ENCODE measurements around the gene CASQ2. TPM values are rescaled to one million over a fixed set of nuclear protein-coding genes. Genes with fewer than 3 reads are reported as not detected.

CASQ2 gene
- total and polyA plus RNA-seq, 2 experiments from 2014 or later: not detected

DNA sequence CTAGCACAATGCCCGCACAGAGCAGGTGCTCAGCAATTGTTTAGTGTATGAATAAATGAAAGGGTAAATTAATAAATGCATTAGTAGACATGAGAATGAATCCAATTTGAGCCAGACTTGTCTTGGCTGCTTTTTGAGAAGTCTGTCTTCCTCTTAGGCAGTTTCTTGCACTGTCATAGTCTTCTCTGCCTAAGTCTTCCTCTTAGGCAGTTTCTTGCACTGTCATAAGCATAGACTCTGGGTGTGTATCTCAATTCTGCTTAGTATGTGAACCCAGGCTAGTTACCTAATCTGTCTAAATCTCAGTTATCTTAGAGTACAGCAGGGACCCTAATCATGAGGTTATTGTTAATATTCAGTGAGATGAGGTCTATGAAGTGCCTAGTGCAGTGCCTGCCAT lies 45.2 kb upstream of the CASQ2 start:
- Histone ChIP-seq H3K27me3 (no peaks in the 10 kb centered on the region), H3K36me3 (replicated peaks; ENCODE audit: insufficient read depth, low read depth) (no peaks in the 10 kb centered on the region), H3K79me2 (no peaks in the 10 kb centered on the region), H3K9me2 (replicated peaks; ENCODE audit: insufficient read depth) (no peaks in the 10 kb centered on the region), H3K9me3 (ENCODE audit: low read depth) (no peaks in the 10 kb centered on the region), H3K4me1 (ENCODE audit: insufficient read depth) (peaks cover 14% of the 10 kb centered on the region), H3K4me2 (no peak overlapping the region), H3K27ac (no peak overlapping the region), H3K4me3 (no peak overlapping the region), H2AFZ (no peak overlapping the region), H4K20me1 (ENCODE audit: insufficient read depth, poor library complexity, severe bottlenecking) (no peaks in the 10 kb centered on the region)
- DNase-seq (ENCODE audit: low spot score): no peak
- 96% methylated on average over 1 of the region's 1 CpG for WGBS (ENCODE audit: low lambda C conversion rate, missing lambda C conversion rate)
- no peak for TF ChIP-seq EZH2phosphoT487 (IDR thresholded peaks at IDR 0.05; ENCODE audit: low read depth, severe bottlenecking, unreplicated experiment)
- TF ChIP-seq, protein P1, sequence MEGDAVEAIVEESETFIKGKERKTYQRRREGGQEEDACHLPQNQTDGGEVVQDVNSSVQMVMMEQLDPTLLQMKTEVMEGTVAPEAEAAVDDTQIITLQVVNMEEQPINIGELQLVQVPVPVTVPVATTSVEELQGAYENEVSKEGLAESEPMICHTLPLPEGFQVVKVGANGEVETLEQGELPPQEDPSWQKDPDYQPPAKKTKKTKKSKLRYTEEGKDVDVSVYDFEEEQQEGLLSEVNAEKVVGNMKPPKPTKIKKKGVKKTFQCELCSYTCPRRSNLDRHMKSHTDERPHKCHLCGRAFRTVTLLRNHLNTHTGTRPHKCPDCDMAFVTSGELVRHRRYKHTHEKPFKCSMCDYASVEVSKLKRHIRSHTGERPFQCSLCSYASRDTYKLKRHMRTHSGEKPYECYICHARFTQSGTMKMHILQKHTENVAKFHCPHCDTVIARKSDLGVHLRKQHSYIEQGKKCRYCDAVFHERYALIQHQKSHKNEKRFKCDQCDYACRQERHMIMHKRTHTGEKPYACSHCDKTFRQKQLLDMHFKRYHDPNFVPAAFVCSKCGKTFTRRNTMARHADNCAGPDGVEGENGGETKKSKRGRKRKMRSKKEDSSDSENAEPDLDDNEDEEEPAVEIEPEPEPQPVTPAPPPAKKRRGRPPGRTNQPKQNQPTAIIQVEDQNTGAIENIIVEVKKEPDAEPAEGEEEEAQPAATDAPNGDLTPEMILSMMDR (IDR thresholded peaks at IDR 0.05; ENCODE audit: poor library complexity): no peak
- no peak for TF ChIP-seq EZH2 (IDR thresholded peaks at IDR 0.05; ENCODE audit: borderline replicate concordance)

DNA sequence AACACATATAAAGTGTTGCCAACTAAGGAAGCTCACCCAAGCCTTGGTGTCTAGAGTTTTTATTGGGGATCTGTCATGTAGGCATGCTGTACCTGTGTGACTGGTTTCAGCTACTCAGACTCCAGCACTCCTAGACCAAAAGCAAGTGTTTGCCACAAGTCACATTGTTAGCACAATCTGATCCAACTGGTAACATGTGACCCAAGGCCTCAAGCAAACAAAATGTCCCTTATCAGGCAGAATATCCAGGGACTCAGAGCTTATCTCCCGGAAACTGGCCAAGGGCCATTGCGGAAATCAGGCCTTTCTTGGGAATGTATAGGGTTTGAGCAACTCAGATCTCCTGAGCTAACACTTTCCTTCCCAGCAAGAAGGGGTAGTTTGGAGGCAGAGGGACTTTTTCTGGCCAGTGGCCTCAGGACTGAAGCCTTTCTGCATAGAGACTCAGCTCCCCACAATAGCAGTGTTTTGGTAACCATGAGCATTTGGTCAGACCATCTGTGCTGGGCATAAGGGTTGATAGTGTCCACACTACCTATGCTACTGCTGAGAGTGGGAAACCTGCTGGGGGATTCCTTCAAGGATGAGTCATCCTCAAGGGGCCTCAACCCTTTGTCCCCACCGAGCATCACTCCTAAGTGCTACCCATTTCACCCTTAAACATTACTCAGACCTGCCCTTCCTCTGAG lies 42.8 kb upstream of the CASQ2 start:
- Histone ChIP-seq H3K4me1 (ENCODE audit: insufficient read depth) (peaks cover 14% of the 10 kb centered on the region), H3K79me2 (no peaks in the 10 kb centered on the region), H3K9me2 (replicated peaks; ENCODE audit: insufficient read depth) (no peaks in the 10 kb centered on the region), H4K20me1 (ENCODE audit: insufficient read depth, poor library complexity, severe bottlenecking) (no peaks in the 10 kb centered on the region), H3K4me3 (no peak overlapping the region), H3K36me3 (replicated peaks; ENCODE audit: insufficient read depth, low read depth) (no peaks in the 10 kb centered on the region), H3K9me3 (ENCODE audit: low read depth) (no peaks in the 10 kb centered on the region), H3K27ac (peak overlapping the region; percentile 81), H3K27me3 (no peaks in the 10 kb centered on the region), H3K4me2 (peak overlapping the region; percentile 25), H2AFZ (no peak overlapping the region)
- TF ChIP-seq EZH2phosphoT487 (IDR thresholded peaks at IDR 0.05; ENCODE audit: low read depth, severe bottlenecking, unreplicated experiment) (no peak), EZH2 (IDR thresholded peaks at IDR 0.05; ENCODE audit: borderline replicate concordance) (no peak)
- TF ChIP-seq, protein P1 (IDR thresholded peaks at IDR 0.05; ENCODE audit: poor library complexity): no peak
- DNase-seq (ENCODE audit: low spot score): peak; percentile 54
- 17% methylated on average over 3 of the region's 3 CpGs for whole genome bisulfite sequencing (ENCODE audit: low lambda C conversion rate, missing lambda C conversion rate)

DNA sequence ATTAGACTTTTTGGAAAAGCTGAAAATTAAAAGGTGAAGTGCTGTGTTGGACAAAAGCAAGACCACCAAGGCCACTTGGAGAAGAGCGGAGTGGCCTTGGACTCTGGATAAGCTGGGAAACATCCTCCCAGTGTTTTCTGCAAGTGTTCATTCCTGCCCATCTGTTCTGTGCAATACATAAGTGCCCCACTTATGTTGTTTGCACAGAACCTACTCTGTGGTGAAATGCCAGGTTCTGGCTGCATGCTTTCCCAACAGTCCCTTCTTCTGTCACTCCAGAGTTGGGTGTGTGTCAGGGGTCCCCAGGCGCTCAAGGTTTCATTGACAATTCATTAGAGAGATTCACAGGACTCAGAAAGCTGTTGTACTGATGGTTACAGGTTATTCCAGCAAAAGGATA lies 42.1 kb upstream of the CASQ2 start:
- WGBS (ENCODE audit: low lambda C conversion rate, missing lambda C conversion rate): 94% methylated on average over 2 of the region's 2 CpGs

More for the DNA sequence above, 42.1 kb upstream of the CASQ2 start:
- no peaks in the 10 kb centered on the region for H3K36me3 ChIP-seq (replicated peaks; ENCODE audit: insufficient read depth, low read depth)
- DNase-seq (ENCODE audit: low spot score): no peak
- no peak overlapping the region for H2AFZ ChIP-seq
- H3K4me1 ChIP-seq (ENCODE audit: insufficient read depth): peaks cover 14% of the 10 kb centered on the region
- no peaks in the 10 kb centered on the region for H4K20me1 ChIP-seq (ENCODE audit: insufficient read depth, poor library complexity, severe bottlenecking)
- peak overlapping the region; percentile 25 for H3K4me2 ChIP-seq
- no peaks in the 10 kb centered on the region for H3K79me2 ChIP-seq
- no peaks in the 10 kb centered on the region for H3K9me3 ChIP-seq (ENCODE audit: low read depth)
- no peak overlapping the region for H3K4me3 ChIP-seq
- TF ChIP-seq EZH2phosphoT487 (IDR thresholded peaks at IDR 0.05; ENCODE audit: low read depth, severe bottlenecking, unreplicated experiment): no peak
- no peak for TF ChIP-seq EZH2 (IDR thresholded peaks at IDR 0.05; ENCODE audit: borderline replicate concordance)
- TF ChIP-seq, protein P1 (IDR thresholded peaks at IDR 0.05; ENCODE audit: poor library complexity): no peak
- H3K9me2 ChIP-seq (replicated peaks; ENCODE audit: insufficient read depth): no peaks in the 10 kb centered on the region
- H3K27ac ChIP-seq: peak overlapping the region; percentile 81
- no peaks in the 10 kb centered on the region for H3K27me3 ChIP-seq

Measured in hepatocyte (in vitro differentiated cells).